Astrocyte (in vitro differentiated cells and primary cell): ENCODE data around the gene FGGY. TPM values are rescaled to one million over a fixed set of nuclear protein-coding genes. Genes with fewer than 3 reads are reported as not detected.
A peak's percentile ranks its signal among the peaks of the same experiment; 100 is the strongest.

ENCODE experiments used
- DNase-seq: peaks from one replicate; pipeline ENCODE4 v3.0.0-alpha.2; 2010; ENCODE audit warnings: low read depth
- FAIRE-seq: peaks from 2 replicates; lab custom pipeline; 2011; peaks lifted over from hg19 to GRCh38; lab: Jason Lieb, UNC
- H2AFZ ChIP-seq: 2 replicates; pipeline ENCODE4 v1.6.0; 2012; ENCODE audit warnings: low read depth, low read length, inconsistent platforms
- H3K27ac ChIP-seq: 2 replicates; pipeline ENCODE4 v1.5.1; 2011; ENCODE audit warnings: low read depth, low read length, inconsistent platforms
- H3K27me3 ChIP-seq: 2 replicates; pipeline ENCODE4 v1.6.0; 2011; ENCODE audit warnings: low read length, inconsistent platforms; ENCODE audit not compliant: insufficient read depth
- H3K36me3 ChIP-seq: 2 replicates; pipeline ENCODE4 v1.5.1; 2011; ENCODE audit warnings: low read length, inconsistent platforms; ENCODE audit not compliant: insufficient read depth
- H3K4me1 ChIP-seq: 2 replicates; pipeline ENCODE4 v1.5.1; 2011; ENCODE audit warnings: low read length, inconsistent platforms; ENCODE audit not compliant: insufficient read depth
- H3K4me2 ChIP-seq: 2 replicates; pipeline ENCODE4 v1.6.0; 2012; ENCODE audit warnings: low read length, inconsistent platforms
- H3K4me3 ChIP-seq: 2 replicates; pipeline ENCODE4 v1.5.1; 2011; ENCODE audit warnings: low read depth, mild to moderate bottlenecking, low read length, inconsistent platforms; ENCODE audit not compliant: insufficient read depth
- H3K79me2 ChIP-seq: 2 replicates; pipeline ENCODE4 v1.6.0; 2012; ENCODE audit warnings: mild to moderate bottlenecking, low read length, inconsistent platforms; ENCODE audit not compliant: insufficient read depth
- H3K9ac ChIP-seq: 2 replicates; pipeline ENCODE4 v1.6.0; 2012; ENCODE audit warnings: mild to moderate bottlenecking, low read length, inconsistent platforms
- H3K9me3 ChIP-seq: 2 replicates; pipeline ENCODE4 v1.5.1; 2012; ENCODE audit warnings: low read depth, mild to moderate bottlenecking, low read length, inconsistent platforms; ENCODE audit not compliant: insufficient read depth
- H4K20me1 ChIP-seq: 2 replicates; pipeline ENCODE4 v1.6.0; 2012; ENCODE audit warnings: low read length, inconsistent platforms; ENCODE audit not compliant: insufficient read depth
- H3K27ac Mint-ChIP-seq: one replicate; pipeline ENCODE4 v1.8.0; 2021; ENCODE audit warnings: mild to moderate bottlenecking, mixed read lengths; ENCODE audit not compliant: unreplicated experiment
- H3K27me3 Mint-ChIP-seq: one replicate; pipeline ENCODE4 v1.8.0; 2021; ENCODE audit warnings: low read depth, mixed read lengths; ENCODE audit not compliant: unreplicated experiment
- H3K36me3 Mint-ChIP-seq: one replicate; pipeline ENCODE4 v1.8.0; 2021; ENCODE audit warnings: low read depth, mixed read lengths; ENCODE audit not compliant: unreplicated experiment
- H3K4me1 Mint-ChIP-seq: one replicate; pipeline ENCODE4 v1.8.0; 2021; ENCODE audit warnings: low read depth, mixed read lengths; ENCODE audit not compliant: unreplicated experiment
- H3K4me3 Mint-ChIP-seq: one replicate; pipeline ENCODE4 v1.8.0; 2021; ENCODE audit warnings: mild to moderate bottlenecking, moderate library complexity, mixed read lengths; ENCODE audit not compliant: unreplicated experiment
- H3K9me3 Mint-ChIP-seq: one replicate; pipeline ENCODE4 v1.8.0; 2021; ENCODE audit warnings: mild to moderate bottlenecking, mixed read lengths; ENCODE audit not compliant: unreplicated experiment
- EZH2 ChIP-seq: IDR thresholded peaks from 2 replicates; pipeline ENCODE4 v1.6.1; 2012; ENCODE audit warnings: mild to moderate bottlenecking, low read length, inconsistent platforms; ENCODE audit not compliant: insufficient read depth
- total RNA-seq: library from RNA; stranded (reverse); gene quantifications from 2 replicates; pipeline ENCODE4 v1.2.1, GENCODE V29; 2021
- TF ChIP-seq, protein P1 (sequence below): IDR thresholded peaks from 2 replicates; pipeline ENCODE4 v1.5.1; 2011; ENCODE audit warnings: low read depth, mild to moderate bottlenecking, inconsistent platforms, low read length, moderate library complexity; ENCODE audit not compliant: insufficient read depth

Gene FGGY
- total RNA-seq, 1 donor from 2014 or later: 6.8 TPM

DNA sequence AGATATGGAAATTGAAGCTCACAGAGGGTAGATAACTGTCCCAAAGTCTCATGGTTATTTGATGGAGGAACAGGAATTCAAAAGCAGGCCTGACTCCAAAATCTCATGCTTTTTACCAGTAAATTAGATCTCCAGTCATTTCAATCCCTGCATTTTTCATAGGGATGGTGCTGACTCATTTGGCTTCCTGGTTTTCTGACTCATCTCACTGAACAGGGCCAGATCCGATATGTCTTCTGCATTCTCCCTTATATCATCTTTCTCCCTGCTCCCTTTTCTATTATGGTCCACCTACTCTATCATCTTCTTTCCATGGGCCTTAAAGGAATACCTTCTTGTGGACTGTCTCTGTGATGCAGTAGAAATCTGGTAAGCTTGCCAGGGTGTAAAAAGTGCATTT is 187.2 kb downstream of the FGGY start:
- peak overlapping the region; percentile 77 for H3K27ac Mint-ChIP-seq

DNA sequence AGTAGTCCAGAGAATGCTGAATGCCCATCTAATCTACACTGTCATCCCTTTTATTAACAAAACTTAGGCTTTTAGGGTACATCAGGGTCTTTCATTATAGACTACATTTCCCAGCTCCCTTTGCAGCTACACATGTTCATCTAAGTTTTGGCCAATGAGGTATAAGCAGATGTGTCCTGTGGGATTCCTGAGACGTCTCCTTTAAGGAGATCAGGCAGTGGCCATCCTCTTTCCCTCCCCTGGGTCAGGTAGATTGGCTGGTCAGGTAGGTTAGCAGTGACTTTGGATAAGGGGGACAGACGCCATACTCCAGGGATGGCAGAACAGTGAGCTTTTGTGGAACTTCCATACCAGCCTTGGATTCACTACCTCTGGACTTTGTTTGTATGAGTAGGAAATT is 188.3 kb downstream of the FGGY start:
- Histone ChIP-seq H3K27ac (no peak overlapping the region), H3K27me3 (no peaks in the 10 kb centered on the region), H4K20me1 (no peaks in the 10 kb centered on the region), H3K4me3 (no peak overlapping the region), H3K9me3 (no peaks in the 10 kb centered on the region), H3K4me1 (peaks cover 3% of the 10 kb centered on the region), H3K9ac (no peak overlapping the region), H3K79me2 (no peaks in the 10 kb centered on the region), H2AFZ (no peak overlapping the region), H3K36me3 (no peaks in the 10 kb centered on the region), H3K4me2 (no peak overlapping the region)
- DNase-seq (no peak), FAIRE-seq (no peak)
- Mint-ChIP-seq H3K36me3 (no peaks in the 10 kb centered on the region), H3K4me3 (no peak overlapping the region), H3K9me3 (no peaks in the 10 kb centered on the region), H3K4me1 (peaks cover 20% of the 10 kb centered on the region), H3K27me3 (no peaks in the 10 kb centered on the region), H3K27ac (no peak overlapping the region)
- TF ChIP-seq EZH2: no peak
- TF ChIP-seq, protein P1, sequence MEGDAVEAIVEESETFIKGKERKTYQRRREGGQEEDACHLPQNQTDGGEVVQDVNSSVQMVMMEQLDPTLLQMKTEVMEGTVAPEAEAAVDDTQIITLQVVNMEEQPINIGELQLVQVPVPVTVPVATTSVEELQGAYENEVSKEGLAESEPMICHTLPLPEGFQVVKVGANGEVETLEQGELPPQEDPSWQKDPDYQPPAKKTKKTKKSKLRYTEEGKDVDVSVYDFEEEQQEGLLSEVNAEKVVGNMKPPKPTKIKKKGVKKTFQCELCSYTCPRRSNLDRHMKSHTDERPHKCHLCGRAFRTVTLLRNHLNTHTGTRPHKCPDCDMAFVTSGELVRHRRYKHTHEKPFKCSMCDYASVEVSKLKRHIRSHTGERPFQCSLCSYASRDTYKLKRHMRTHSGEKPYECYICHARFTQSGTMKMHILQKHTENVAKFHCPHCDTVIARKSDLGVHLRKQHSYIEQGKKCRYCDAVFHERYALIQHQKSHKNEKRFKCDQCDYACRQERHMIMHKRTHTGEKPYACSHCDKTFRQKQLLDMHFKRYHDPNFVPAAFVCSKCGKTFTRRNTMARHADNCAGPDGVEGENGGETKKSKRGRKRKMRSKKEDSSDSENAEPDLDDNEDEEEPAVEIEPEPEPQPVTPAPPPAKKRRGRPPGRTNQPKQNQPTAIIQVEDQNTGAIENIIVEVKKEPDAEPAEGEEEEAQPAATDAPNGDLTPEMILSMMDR: no peak

More for the DNA sequence above, 187.2 kb downstream of the FGGY start:
- Mint-ChIP-seq H3K4me3 (no peak overlapping the region), H3K4me1 (peaks cover 20% of the 10 kb centered on the region), H3K36me3 (no peaks in the 10 kb centered on the region), H3K27me3 (no peaks in the 10 kb centered on the region), H3K9me3 (no peaks in the 10 kb centered on the region)
- no peaks in the 10 kb centered on the region for H3K36me3 ChIP-seq
- no peak for TF ChIP-seq EZH2
- TF ChIP-seq, protein P1: no peak
- peak; percentile 97 for FAIRE-seq
- no peak overlapping the region for H3K9ac ChIP-seq
- H3K79me2 ChIP-seq: no peaks in the 10 kb centered on the region
- no peaks in the 10 kb centered on the region for H4K20me1 ChIP-seq
- H3K4me2 ChIP-seq: peak overlapping the region; percentile 47
- H3K9me3 ChIP-seq: no peaks in the 10 kb centered on the region
- no peak overlapping the region for H3K4me3 ChIP-seq
- H3K27me3 ChIP-seq: no peaks in the 10 kb centered on the region
- H2AFZ ChIP-seq: no peak overlapping the region
- peaks cover 3% of the 10 kb centered on the region for H3K4me1 ChIP-seq
- H3K27ac ChIP-seq: peak overlapping the region; percentile 30
- DNase-seq: peak; percentile 95

DNA sequence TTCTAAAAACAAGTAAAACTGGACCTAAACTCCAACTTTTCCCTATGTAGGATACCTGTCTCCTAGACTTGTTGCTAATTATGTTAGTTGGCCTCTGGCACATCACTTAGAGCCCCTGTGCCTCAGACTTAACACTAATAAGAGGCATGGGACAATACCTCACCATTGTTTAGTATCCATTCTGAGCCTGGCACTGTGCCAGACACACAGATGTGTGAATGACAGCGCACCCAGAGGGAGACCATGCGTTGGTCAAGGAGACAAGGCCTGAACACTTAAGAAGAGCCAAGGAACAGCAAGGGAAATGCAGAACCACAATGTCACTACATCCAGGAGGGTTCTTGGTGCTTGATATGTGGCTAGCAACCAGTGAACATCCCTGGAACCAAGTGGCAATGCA is 189.1 kb downstream of the FGGY start:
- no peaks in the 10 kb centered on the region for H3K27me3 ChIP-seq
- H4K20me1 ChIP-seq: no peaks in the 10 kb centered on the region
- no peaks in the 10 kb centered on the region for H3K36me3 ChIP-seq
- peaks cover 3% of the 10 kb centered on the region for H3K4me1 ChIP-seq
- FAIRE-seq (peak; percentile 49), DNase-seq (no peak)
- H3K4me3 ChIP-seq: no peak overlapping the region
- no peak overlapping the region for H3K4me2 ChIP-seq
- Mint-ChIP-seq H3K4me1 (peaks cover 20% of the 10 kb centered on the region), H3K4me3 (no peak overlapping the region), H3K27ac (no peak overlapping the region), H3K36me3 (no peaks in the 10 kb centered on the region), H3K27me3 (no peaks in the 10 kb centered on the region), H3K9me3 (peaks cover under 1% of the 10 kb centered on the region)
- TF ChIP-seq EZH2: no peak
- TF ChIP-seq, protein P1: no peak
- H3K9me3 ChIP-seq: no peaks in the 10 kb centered on the region
- no peak overlapping the region for H3K27ac ChIP-seq
- no peak overlapping the region for H2AFZ ChIP-seq
- no peaks in the 10 kb centered on the region for H3K79me2 ChIP-seq
- H3K9ac ChIP-seq: no peak overlapping the region
